Measurements from ENCODE around the gene KCNG4.
"Not testable (repeated sequence)": the region's sequence is repeated elsewhere in the genome, so short reads cannot be mapped to it uniquely, and the experiment has no call there.

Gene KCNG4

GRCh38 chr16:84225571-84225970, 14.2 kb downstream of the KCNG4 start:
- no peaks in the 10 kb centered on the region for H3K36me3 ChIP-seq (ENCODE audit: control insufficient read depth, insufficient read depth, low read length)
- H3K4me1 ChIP-seq (ENCODE audit: control insufficient read depth, insufficient read depth, low read length, poor library complexity, severe bottlenecking) = no peaks in the 10 kb centered on the region
- peaks cover 6% of the 10 kb centered on the region for H3K27me3 ChIP-seq (replicated peaks; ENCODE audit: control insufficient read depth, insufficient read depth, low read length, poor library complexity, severe bottlenecking)
- H3K4me3 ChIP-seq (ENCODE audit: insufficient read depth, low read depth, low read length, poor library complexity, severe bottlenecking) = no peak overlapping the region
- H3K9me3 ChIP-seq (ENCODE audit: control insufficient read depth, low read length) = no peaks in the 10 kb centered on the region
- no peak overlapping the region for H3K27ac ChIP-seq (ENCODE audit: insufficient read depth, low read length, poor library complexity, severe bottlenecking)
- no peak for DNase-seq

- no peak for DNase-seq
- Histone ChIP-seq H3K9me3 (ENCODE audit: control insufficient read depth, low read length) (no peaks in the 10 kb centered on the region), H3K4me3 (ENCODE audit: insufficient read depth, low read depth, low read length, poor library complexity, severe bottlenecking) (no peak overlapping the region), H3K4me1 (ENCODE audit: control insufficient read depth, insufficient read depth, low read length, poor library complexity, severe bottlenecking) (no peaks in the 10 kb centered on the region), H3K27me3 (replicated peaks; ENCODE audit: control insufficient read depth, insufficient read depth, low read length, poor library complexity, severe bottlenecking) (peaks cover 6% of the 10 kb centered on the region), H3K36me3 (ENCODE audit: control insufficient read depth, insufficient read depth, low read length) (no peaks in the 10 kb centered on the region), H3K27ac (ENCODE audit: insufficient read depth, low read length, poor library complexity, severe bottlenecking) (no peak overlapping the region)
These were observed 14.7 kb downstream of the KCNG4 start for GRCh38 chr16:84225126-84225525.

- no peaks in the 10 kb centered on the region for H3K4me1 ChIP-seq (ENCODE audit: control insufficient read depth, insufficient read depth, low read length, poor library complexity, severe bottlenecking)
- peaks cover 3% of the 10 kb centered on the region for H3K27me3 ChIP-seq (replicated peaks; ENCODE audit: control insufficient read depth, insufficient read depth, low read length, poor library complexity, severe bottlenecking)
- DNase-seq = no peak
- H3K27ac ChIP-seq (ENCODE audit: insufficient read depth, low read length, poor library complexity, severe bottlenecking) = no peak overlapping the region
- no peaks in the 10 kb centered on the region for H3K36me3 ChIP-seq (ENCODE audit: control insufficient read depth, insufficient read depth, low read length)
- H3K4me3 ChIP-seq (ENCODE audit: insufficient read depth, low read depth, low read length, poor library complexity, severe bottlenecking) = no peak overlapping the region
- no peaks in the 10 kb centered on the region for H3K9me3 ChIP-seq (ENCODE audit: control insufficient read depth, low read length)
These were observed 15.3 kb downstream of the KCNG4 start for GRCh38 chr16:84224554-84224953.

- Histone ChIP-seq H3K36me3 (ENCODE audit: control insufficient read depth, insufficient read depth, low read length) (no peaks in the 10 kb centered on the region), H3K4me1 (ENCODE audit: control insufficient read depth, insufficient read depth, low read length, poor library complexity, severe bottlenecking) (no peaks in the 10 kb centered on the region), H3K9me3 (ENCODE audit: control insufficient read depth, low read length) (no peaks in the 10 kb centered on the region), H3K27me3 (replicated peaks; ENCODE audit: control insufficient read depth, insufficient read depth, low read length, poor library complexity, severe bottlenecking) (peaks cover 3% of the 10 kb centered on the region), H3K4me3 (ENCODE audit: insufficient read depth, low read depth, low read length, poor library complexity, severe bottlenecking) (no peak overlapping the region), H3K27ac (ENCODE audit: insufficient read depth, low read length, poor library complexity, severe bottlenecking) (no peak overlapping the region)
- no peak for DNase-seq
These were observed 16.4 kb downstream of the KCNG4 start for GRCh38 chr16:84223456-84223855.

- DNase-seq = no peak
- Histone ChIP-seq H3K27ac (ENCODE audit: insufficient read depth, low read length, poor library complexity, severe bottlenecking) (no peak overlapping the region), H3K36me3 (ENCODE audit: control insufficient read depth, insufficient read depth, low read length) (no peaks in the 10 kb centered on the region), H3K27me3 (replicated peaks; ENCODE audit: control insufficient read depth, insufficient read depth, low read length, poor library complexity, severe bottlenecking) (peaks cover 3% of the 10 kb centered on the region), H3K9me3 (ENCODE audit: control insufficient read depth, low read length) (no peaks in the 10 kb centered on the region), H3K4me1 (ENCODE audit: control insufficient read depth, insufficient read depth, low read length, poor library complexity, severe bottlenecking) (no peaks in the 10 kb centered on the region), H3K4me3 (ENCODE audit: insufficient read depth, low read depth, low read length, poor library complexity, severe bottlenecking) (no peak overlapping the region)
These were observed 19.0 kb downstream of the KCNG4 start for GRCh38 chr16:84220851-84221250.

- Histone ChIP-seq H3K4me1 (ENCODE audit: control insufficient read depth, insufficient read depth, low read length, poor library complexity, severe bottlenecking) (no peaks in the 10 kb centered on the region), H3K9me3 (ENCODE audit: control insufficient read depth, low read length) (no peaks in the 10 kb centered on the region), H3K27ac (ENCODE audit: insufficient read depth, low read length, poor library complexity, severe bottlenecking) (no peak overlapping the region), H3K27me3 (replicated peaks; ENCODE audit: control insufficient read depth, insufficient read depth, low read length, poor library complexity, severe bottlenecking) (no peaks in the 10 kb centered on the region), H3K36me3 (ENCODE audit: control insufficient read depth, insufficient read depth, low read length) (no peaks in the 10 kb centered on the region), H3K4me3 (ENCODE audit: insufficient read depth, low read depth, low read length, poor library complexity, severe bottlenecking) (no peak overlapping the region)
- DNase-seq = no peak
These were observed 20.9 kb downstream of the KCNG4 start for GRCh38 chr16:84218956-84219355.

- DNase-seq = no peak
- H3K9me3 ChIP-seq (ENCODE audit: control insufficient read depth, low read length) = no peaks in the 10 kb centered on the region
These were observed 21.5 kb downstream of the KCNG4 start for GRCh38 chr16:84218176-84218823.

GRCh38 chr16:84216144-84216543, 23.7 kb downstream of the KCNG4 start:
- H3K4me1 ChIP-seq (ENCODE audit: control insufficient read depth, insufficient read depth, low read length, poor library complexity, severe bottlenecking); DNase-seq; H3K36me3 ChIP-seq (ENCODE audit: control insufficient read depth, insufficient read depth, low read length); H3K9me3 ChIP-seq (ENCODE audit: control insufficient read depth, low read length); H3K27ac ChIP-seq (ENCODE audit: insufficient read depth, low read length, poor library complexity, severe bottlenecking); H3K4me3 ChIP-seq (ENCODE audit: insufficient read depth, low read depth, low read length, poor library complexity, severe bottlenecking); H3K27me3 ChIP-seq (replicated peaks; ENCODE audit: control insufficient read depth, insufficient read depth, low read length, poor library complexity, severe bottlenecking): not testable (repeated sequence)

More at GRCh38 chr16:84218176-84218823, 21.5 kb downstream of the KCNG4 start:
- H3K4me3 ChIP-seq (ENCODE audit: insufficient read depth, low read depth, low read length, poor library complexity, severe bottlenecking) = no peak overlapping the region
- H3K27ac ChIP-seq (ENCODE audit: insufficient read depth, low read length, poor library complexity, severe bottlenecking) = no peak overlapping the region
- no peaks in the 10 kb centered on the region for H3K4me1 ChIP-seq (ENCODE audit: control insufficient read depth, insufficient read depth, low read length, poor library complexity, severe bottlenecking)
- no peaks in the 10 kb centered on the region for H3K27me3 ChIP-seq (replicated peaks; ENCODE audit: control insufficient read depth, insufficient read depth, low read length, poor library complexity, severe bottlenecking)
- no peaks in the 10 kb centered on the region for H3K36me3 ChIP-seq (ENCODE audit: control insufficient read depth, insufficient read depth, low read length)

- Histone ChIP-seq H3K27me3 (replicated peaks; ENCODE audit: control insufficient read depth, insufficient read depth, low read length, poor library complexity, severe bottlenecking) (no peaks in the 10 kb centered on the region), H3K9me3 (ENCODE audit: control insufficient read depth, low read length) (no peaks in the 10 kb centered on the region), H3K36me3 (ENCODE audit: control insufficient read depth, insufficient read depth, low read length) (no peaks in the 10 kb centered on the region), H3K4me3 (ENCODE audit: insufficient read depth, low read depth, low read length, poor library complexity, severe bottlenecking) (no peak overlapping the region), H3K4me1 (ENCODE audit: control insufficient read depth, insufficient read depth, low read length, poor library complexity, severe bottlenecking) (no peaks in the 10 kb centered on the region), H3K27ac (ENCODE audit: insufficient read depth, low read length, poor library complexity, severe bottlenecking) (no peak overlapping the region)
- no peak for DNase-seq
These were observed 24.3 kb downstream of the KCNG4 start for GRCh38 chr16:84215531-84215930.

- Histone ChIP-seq H3K27me3 (replicated peaks; ENCODE audit: control insufficient read depth, insufficient read depth, low read length, poor library complexity, severe bottlenecking) (no peaks in the 10 kb centered on the region), H3K36me3 (ENCODE audit: control insufficient read depth, insufficient read depth, low read length) (no peaks in the 10 kb centered on the region), H3K4me1 (ENCODE audit: control insufficient read depth, insufficient read depth, low read length, poor library complexity, severe bottlenecking) (no peaks in the 10 kb centered on the region), H3K4me3 (ENCODE audit: insufficient read depth, low read depth, low read length, poor library complexity, severe bottlenecking) (no peak overlapping the region), H3K9me3 (ENCODE audit: control insufficient read depth, low read length) (no peaks in the 10 kb centered on the region), H3K27ac (ENCODE audit: insufficient read depth, low read length, poor library complexity, severe bottlenecking) (no peak overlapping the region)
- no peak for DNase-seq
These were observed 25.3 kb downstream of the KCNG4 start for GRCh38 chr16:84214451-84215066.
